Fibroblast of lung (primary cell): ENCODE data around the gene GNG12. TPM values are rescaled to one million over a fixed set of nuclear protein-coding genes. Genes with fewer than 3 reads are reported as not detected.

Experiments
- DNase-seq, 2 donors: peaks; one replicate each; pipeline versions ENCODE4 v3.0.0 to v3.0.0-alpha.2; 2010; ENCODE audit warnings: low read depth in 2 of 2
- H2AFZ ChIP-seq: 2 replicates; pipeline ENCODE4 v1.5.1; 2012; ENCODE audit warnings: low read length, control low read depth, inconsistent platforms
- H3K27ac ChIP-seq: 2 replicates; pipeline ENCODE4 v1.5.1; 2011; ENCODE audit warnings: low read length, control low read depth; ENCODE audit not compliant: insufficient read depth
- H3K27me3 ChIP-seq: 2 replicates; pipeline ENCODE4 v1.5.1; 2011; ENCODE audit warnings: mild to moderate bottlenecking, low read length; ENCODE audit not compliant: control insufficient read depth, insufficient read depth
- H3K36me3 ChIP-seq: 2 replicates; pipeline ENCODE4 v1.5.1; 2011; ENCODE audit warnings: low read length; ENCODE audit not compliant: control insufficient read depth, insufficient read depth
- H3K4me1 ChIP-seq: 2 replicates; pipeline ENCODE4 v1.5.1; 2011; ENCODE audit warnings: low read length; ENCODE audit not compliant: control insufficient read depth, insufficient read depth; ENCODE audit errors: extremely low read depth
- H3K4me2 ChIP-seq: 2 replicates; pipeline ENCODE4 v1.5.1; 2011; ENCODE audit warnings: low read length, control low read depth; ENCODE audit not compliant: insufficient read depth; ENCODE audit errors: extremely low read depth
- H3K4me3 ChIP-seq, 4 experiments: fragments of 200-600 bp in 1 of 4; sonication (generic) in 1 of 4; replicated peaks in 1 of 4; 2 replicates each; pipeline ENCODE4 v1.5.1; 2011 to 2016; ENCODE audit warnings: low read length in 4 of 4, low read depth in 3 of 4, mild to moderate bottlenecking in 3 of 4, control low read depth in 2 of 4, inconsistent platforms in 1 of 4, mixed read lengths in 1 of 4; ENCODE audit not compliant: insufficient read depth in 1 of 4; ENCODE audit errors: control extremely low read depth in 1 of 4
- H3K79me2 ChIP-seq: 2 replicates; pipeline ENCODE4 v1.5.1; 2012; ENCODE audit warnings: mild to moderate bottlenecking, low read length, inconsistent platforms; ENCODE audit not compliant: control insufficient read depth, insufficient read depth
- H3K9ac ChIP-seq: 2 replicates; pipeline ENCODE4 v1.5.1; 2011; ENCODE audit warnings: mild to moderate bottlenecking, low read length, control low read depth; ENCODE audit not compliant: insufficient read depth
- H3K9me3 ChIP-seq: 2 replicates; pipeline ENCODE4 v1.5.1; 2012; ENCODE audit warnings: low read depth, low read length; ENCODE audit not compliant: control insufficient read depth, insufficient read depth
- H4K20me1 ChIP-seq: 2 replicates; pipeline ENCODE4 v1.5.1; 2011; ENCODE audit warnings: low read length; ENCODE audit not compliant: control insufficient read depth, insufficient read depth; ENCODE audit errors: extremely low read depth
- CTCF ChIP-seq, 2 donors: IDR thresholded peaks in 1 of 2; conservative IDR thresholded peaks in 1 of 2; 1 replicate in 1 of 2; 2 replicates in 1 of 2; pipeline ENCODE4 v1.5.1; 2011 to 2012; ENCODE audit warnings: low read length in 2 of 2, control low read depth in 1 of 2, inconsistent platforms in 1 of 2, low read depth in 1 of 2, mild to moderate bottlenecking in 1 of 2
- EZH2 ChIP-seq: IDR thresholded peaks from 2 replicates; pipeline ENCODE4 v1.5.1; 2012; ENCODE audit warnings: low read length, control low read depth, mild to moderate bottlenecking; ENCODE audit errors: missing control alignments
- polyA plus RNA-seq, 2 donors: library from polyadenylated mRNA; depleted of rRNA in 1 of 2; stranded (reverse) in 1 of 2; unstranded in 1 of 2; fragments of >200 nt; gene quantifications; 2 replicates each; pipeline ENCODE4 v1.2.1, GENCODE V29; 2011 to 2012; ENCODE audit warnings: missing spikeins in 1 of 2
- total RNA-seq: library from RNA; depleted of rRNA; stranded (reverse); fragments of >200 nt; gene quantifications from 2 replicates; pipeline ENCODE4 v1.2.1, GENCODE V29; 2014

GNG12 gene
- total and polyA plus RNA-seq, 2 donors (not counting 1 experiment from before 2014, with no cell fraction given) = 127 to 241 TPM

- H3K9me3 ChIP-seq = no peaks in the 10 kb centered on the region
- no peaks in the 10 kb centered on the region for H3K27me3 ChIP-seq
- H3K27ac ChIP-seq = no peak overlapping the region
- no peak overlapping the region for H2AFZ ChIP-seq
- no peak overlapping the region for H3K4me3 ChIP-seq
- peaks cover 4% of the 10 kb centered on the region for H3K36me3 ChIP-seq
- H3K4me1 ChIP-seq = no peaks in the 10 kb centered on the region
- DNase-seq = no peak
- H3K79me2 ChIP-seq = no peaks in the 10 kb centered on the region
- no peaks in the 10 kb centered on the region for H4K20me1 ChIP-seq
- no peak overlapping the region for H3K9ac ChIP-seq
- TF ChIP-seq EZH2 = no peak
- TF ChIP-seq CTCF (conservative IDR thresholded peaks at IDR 0.05 in 1 of 2, IDR thresholded peaks at IDR 0.05 in 1 of 2; ENCODE audit: low read depth in 1 of 2, low read length in 2 of 2) = no peak
- H3K4me2 ChIP-seq = no peak overlapping the region
These were observed 131.4 kb downstream of the GNG12 start for GRCh38 chr1:67701876-67702275.

GRCh38 chr1:67700692-67701410 lies 132.4 kb downstream of the GNG12 start:
- peak in 1 of 2 donors; percentile 78 for DNase-seq
- Histone ChIP-seq H3K4me1 (no peaks in the 10 kb centered on the region), H4K20me1 (no peaks in the 10 kb centered on the region), H3K27me3 (no peaks in the 10 kb centered on the region), H2AFZ (no peak overlapping the region), H3K36me3 (peaks cover 4% of the 10 kb centered on the region), H3K9ac (no peak overlapping the region), H3K79me2 (no peaks in the 10 kb centered on the region), H3K4me2 (no peak overlapping the region), H3K4me3 (no peak overlapping the region), H3K27ac (no peak overlapping the region), H3K9me3 (no peaks in the 10 kb centered on the region)
- TF ChIP-seq EZH2 = no peak
- peak in 1 of 2 donors; percentile 13 for TF ChIP-seq CTCF (conservative IDR thresholded peaks at IDR 0.05 in 1 of 2, IDR thresholded peaks at IDR 0.05 in 1 of 2; ENCODE audit: low read depth in 1 of 2, low read length in 2 of 2)

GRCh38 chr1:67700220-67700619 lies 133.0 kb downstream of the GNG12 start:
- Histone ChIP-seq H3K9ac (no peak overlapping the region), H3K79me2 (no peaks in the 10 kb centered on the region), H3K27ac (no peak overlapping the region), H2AFZ (no peak overlapping the region), H3K4me1 (no peaks in the 10 kb centered on the region), H3K4me2 (no peak overlapping the region), H3K4me3 (no peak overlapping the region), H3K9me3 (no peaks in the 10 kb centered on the region), H3K36me3 (peaks cover 4% of the 10 kb centered on the region), H4K20me1 (no peaks in the 10 kb centered on the region), H3K27me3 (no peaks in the 10 kb centered on the region)
- no peak for DNase-seq
- TF ChIP-seq EZH2 (no peak), CTCF (conservative IDR thresholded peaks at IDR 0.05 in 1 of 2, IDR thresholded peaks at IDR 0.05 in 1 of 2; ENCODE audit: low read depth in 1 of 2, low read length in 2 of 2) (no peak)
